ENCODE data around the gene CRB1.

GRCh38 chr1:197388801-197389200 is 120.7 kb downstream of the CRB1 start:
- no peak for TF ChIP-seq TAF1 (IDR thresholded peaks at IDR 0.05; ENCODE audit: borderline replicate concordance, low read depth, low read length)
- TF ChIP-seq POLR2A (IDR thresholded peaks at IDR 0.05; ENCODE audit: low read depth, low read length): no peak
- no peak for TF ChIP-seq POLR2AphosphoS5 (IDR thresholded peaks at IDR 0.05; ENCODE audit: low read depth, low read length)
